Measurements from ENCODE around the gene ADAMTSL4. TPM values are rescaled to one million over a fixed set of nuclear protein-coding genes. Genes with fewer than 3 reads are reported as not detected.
"Not testable (repeated sequence)": the region's sequence is repeated elsewhere in the genome, so short reads cannot be mapped to it uniquely, and the experiment has no call there.

The ADAMTSL4 gene
- total RNA-seq, 2 experiments from 2014 or later = 0.11 to 0.30 TPM

DNA sequence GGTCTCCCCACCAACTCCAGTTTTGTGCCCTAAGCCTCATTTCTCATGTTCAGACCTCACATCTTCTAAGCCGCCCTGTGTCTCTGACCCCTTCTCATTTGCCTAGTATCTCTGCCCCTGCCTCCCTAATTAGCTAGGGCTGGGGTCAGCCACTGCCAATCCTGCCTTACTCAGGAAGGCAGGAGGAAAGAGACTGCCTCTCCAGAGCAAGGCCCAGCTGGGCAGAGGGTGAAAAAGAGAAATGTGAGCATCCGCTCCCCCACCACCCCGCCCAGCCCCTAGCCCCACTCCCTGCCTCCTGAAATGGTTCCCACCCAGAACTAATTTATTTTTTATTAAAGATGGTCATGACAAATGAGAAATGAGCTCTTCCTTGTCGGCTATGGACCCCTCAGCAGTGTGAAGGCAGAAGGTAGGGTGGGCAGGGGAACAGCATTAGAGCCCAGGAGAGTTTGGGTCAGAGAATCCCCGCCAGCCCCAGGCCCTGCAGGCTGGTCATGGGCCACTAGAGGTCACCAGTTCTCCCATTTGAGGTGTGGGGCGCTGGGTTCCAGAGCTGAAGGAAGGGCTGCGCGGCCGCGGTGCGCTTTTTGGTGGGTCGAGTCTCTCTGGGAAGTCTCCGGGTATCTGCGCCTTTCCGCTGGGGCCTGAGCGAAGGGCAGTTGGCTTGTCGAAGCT lies 11.5 kb downstream of the ADAMTSL4 start:
- Mint-ChIP-seq H3K27me3 (no peaks in the 10 kb centered on the region), H3K9me3 (no peaks in the 10 kb centered on the region), H3K4me3 (peak overlapping the region; percentile 97), H3K27ac (peak overlapping the region; percentile 100), H3K36me3 (peaks cover 3% of the 10 kb centered on the region), H3K4me1 (peaks cover 37% of the 10 kb centered on the region)
- ATAC-seq (ENCODE audit: low read depth) (peak; percentile 35), DNase-seq (peak; percentile 85)
- POLR2A ChIA-PET = interaction anchor here (0.5 to 13.9 kb wide), 20 partner anchors 8 to 674 kb away, joined by 3 to 1003 read pairs (median 6); partner anchors contain the start of genes CTSS, ENSA, FALEC and MCL1

DNA sequence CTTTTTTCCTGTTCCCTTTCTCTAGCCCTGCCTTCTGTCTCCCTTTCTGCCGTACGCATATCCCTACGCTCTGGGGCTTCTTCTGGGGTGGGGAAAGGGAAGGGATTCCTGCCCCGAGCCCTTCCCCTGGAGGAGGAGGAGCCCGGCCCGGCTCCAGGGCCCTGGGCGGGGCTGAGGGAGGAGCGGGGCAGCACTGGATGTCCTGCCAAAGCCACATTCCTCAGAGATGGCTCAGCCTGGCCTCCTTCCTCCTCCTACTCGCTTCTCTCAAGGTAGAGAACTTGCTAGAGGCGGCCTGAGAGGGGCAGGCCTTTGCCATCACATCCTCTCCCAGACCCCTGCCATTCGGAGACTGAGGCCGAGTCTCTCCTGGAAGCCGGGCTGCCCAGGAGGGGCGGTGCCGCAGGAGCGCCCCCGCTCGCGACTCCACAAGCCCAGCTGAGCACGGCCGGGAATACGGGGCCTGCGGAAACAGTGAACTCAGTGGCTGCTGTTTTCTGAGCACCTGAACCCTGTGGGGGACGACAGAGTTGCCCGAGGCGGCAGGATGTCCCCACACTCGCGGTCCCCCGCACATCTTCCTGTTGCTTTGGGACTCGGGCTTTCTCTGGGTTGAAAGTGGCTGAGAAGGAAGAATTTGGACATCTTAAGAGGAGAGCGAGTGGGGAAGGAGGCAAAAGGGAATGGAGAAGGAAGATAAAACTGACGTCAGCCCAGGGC lies 12.2 kb downstream of the ADAMTSL4 start:
- H3K9me3 Mint-ChIP-seq = no peaks in the 10 kb centered on the region
- H3K27me3 Mint-ChIP-seq = no peaks in the 10 kb centered on the region
- H3K4me3 Mint-ChIP-seq = peak overlapping the region; percentile 97
- POLR2A ChIA-PET = interaction anchor here (0.6 to 13.9 kb wide), 24 partner anchors 10 to 675 kb away, joined by 3 to 1003 read pairs (median 5); partner anchors contain the start of genes APH1A, C1orf56, CTSS and ENSA
- ATAC-seq (ENCODE audit: low read depth) = peak; percentile 31
- H3K36me3 Mint-ChIP-seq = peaks cover 3% of the 10 kb centered on the region
- peak overlapping the region; percentile 100 for H3K27ac Mint-ChIP-seq
- H3K4me1 Mint-ChIP-seq = peaks cover 39% of the 10 kb centered on the region
- DNase-seq = peak; percentile 79

DNA sequence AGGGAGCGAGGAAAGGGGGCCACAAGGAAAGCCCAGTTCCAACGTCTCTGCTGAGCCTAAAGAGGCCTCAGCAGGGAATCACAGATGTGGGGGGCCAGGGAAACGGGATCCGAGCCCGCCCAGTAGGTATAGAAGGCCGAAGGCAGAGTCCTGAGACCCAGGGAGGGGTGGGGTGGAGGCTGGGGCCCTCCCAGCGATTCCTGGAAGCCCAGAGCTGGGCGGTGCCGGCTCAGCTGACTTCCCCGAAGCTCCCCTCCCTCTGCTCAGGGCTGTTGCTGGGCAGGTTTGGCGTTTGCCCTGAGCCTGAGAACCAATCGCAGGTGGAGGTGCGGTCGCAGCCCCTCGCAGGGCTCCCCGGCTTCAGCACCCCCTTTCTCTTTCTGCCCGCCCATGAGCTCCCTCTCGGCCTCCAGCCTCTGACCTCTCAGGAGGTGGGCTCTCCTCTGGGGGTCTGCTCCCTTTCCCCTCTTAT lies 12.8 kb downstream of the ADAMTSL4 start:
- Mint-ChIP-seq H3K4me1 (peaks cover 43% of the 10 kb centered on the region), H3K9me3 (no peaks in the 10 kb centered on the region), H3K4me3 (peak overlapping the region; percentile 97), H3K27ac (peak overlapping the region; percentile 100), H3K27me3 (no peaks in the 10 kb centered on the region), H3K36me3 (peaks cover 3% of the 10 kb centered on the region)
- peak; percentile 87 for DNase-seq
- POLR2A ChIA-PET = interaction anchor here (0.8 to 13.9 kb wide), 17 partner anchors 10 to 675 kb away, joined by 3 to 1003 read pairs (median 7); partner anchors contain the start of genes APH1A, C1orf56, CTSS and ENSA
- ATAC-seq (ENCODE audit: low read depth) = peak; percentile 61

DNA sequence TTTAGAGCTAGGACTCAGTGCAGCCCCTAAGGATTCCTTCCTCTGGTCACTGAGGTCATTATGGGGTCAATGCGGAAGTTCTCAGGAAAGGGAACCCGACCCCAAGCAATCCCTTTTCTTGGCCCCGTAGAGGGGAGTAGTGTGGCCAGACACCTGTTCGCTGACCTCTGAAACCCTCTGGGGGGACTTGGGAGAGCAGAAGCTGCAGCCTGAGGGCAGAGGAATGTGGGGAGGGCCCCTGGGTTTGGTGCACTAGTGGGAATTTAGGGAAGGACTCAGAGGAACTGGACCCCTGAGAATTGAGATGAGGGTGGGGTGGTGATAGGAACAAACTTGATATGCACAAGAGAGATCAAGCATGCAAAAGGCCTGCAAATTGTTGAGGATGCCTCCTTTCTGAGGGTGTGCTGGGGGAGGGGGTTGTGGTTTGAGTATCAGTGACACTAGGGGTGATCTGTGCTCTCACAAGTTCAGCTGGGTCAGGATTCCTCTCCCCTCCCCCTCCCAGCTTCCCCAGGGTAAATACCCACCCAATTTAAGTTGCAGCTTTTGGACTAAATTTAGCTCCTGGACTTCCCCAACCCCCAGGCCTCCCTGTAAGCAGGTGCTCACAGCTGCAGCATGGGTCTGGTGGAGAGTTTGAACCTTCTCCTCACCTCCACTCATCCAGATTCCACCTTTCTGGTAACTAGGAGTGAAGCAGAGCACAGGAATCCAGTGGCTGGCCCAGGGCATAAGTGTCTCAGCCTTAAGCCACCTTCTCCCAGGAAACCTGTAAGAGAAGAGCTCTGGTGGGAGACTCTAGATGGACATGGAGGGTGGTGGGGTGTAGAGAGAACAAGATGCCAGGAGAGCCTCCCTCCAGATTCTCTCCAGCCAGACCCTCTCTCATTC lies 13.5 kb downstream of the ADAMTSL4 start:
- peaks cover 49% of the 10 kb centered on the region for H3K4me1 Mint-ChIP-seq
- ATAC-seq (ENCODE audit: low read depth) (peak; percentile 7), DNase-seq (peak; percentile 64)
- POLR2A ChIA-PET = interaction anchor here (0.8 to 13.9 kb wide), 20 partner anchors 11 to 676 kb away, joined by 3 to 1003 read pairs (median 5); partner anchors contain the start of genes APH1A, C1orf56, CTSK and ENSA
- H3K4me3 Mint-ChIP-seq = peak overlapping the region; percentile 97
- H3K9me3 Mint-ChIP-seq = no peaks in the 10 kb centered on the region
- H3K36me3 Mint-ChIP-seq = peaks cover 3% of the 10 kb centered on the region
- no peaks in the 10 kb centered on the region for H3K27me3 Mint-ChIP-seq
- H3K27ac Mint-ChIP-seq = peak overlapping the region; percentile 100

DNA sequence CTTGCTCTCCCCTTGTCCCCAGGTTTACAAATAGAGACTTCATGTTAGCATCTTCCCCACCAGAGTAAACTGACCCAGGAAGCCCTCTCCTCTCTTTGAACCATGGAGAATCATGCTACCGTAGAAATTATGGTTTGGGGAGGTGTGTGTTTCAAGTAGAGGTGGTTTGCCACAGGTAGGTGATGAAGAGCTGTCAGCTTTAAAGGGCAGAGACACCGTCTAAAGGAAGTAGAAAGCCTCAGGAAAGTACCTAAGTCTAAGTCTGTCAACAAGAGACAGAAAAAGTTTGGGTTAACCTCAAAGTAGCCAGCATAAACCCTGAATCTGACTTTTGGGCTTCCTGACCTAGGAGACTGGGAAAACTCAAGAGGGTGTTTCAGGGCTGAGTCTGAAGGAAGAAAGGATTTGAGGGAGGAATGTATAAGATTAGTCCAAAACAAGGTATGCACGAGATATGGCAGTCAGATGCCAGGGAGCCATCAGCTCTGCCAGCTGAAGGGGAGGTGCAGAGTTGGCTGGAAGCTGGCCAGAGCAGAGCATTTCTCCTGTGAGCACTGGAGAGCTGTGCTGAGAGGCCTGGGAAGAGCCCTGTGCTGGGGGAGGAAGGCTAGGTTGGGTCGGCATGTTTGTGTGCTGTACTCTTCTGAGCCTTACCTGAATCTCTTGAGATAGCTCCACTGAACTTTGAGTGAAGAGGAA lies 14.3 kb downstream of the ADAMTSL4 start:
- ATAC-seq (ENCODE audit: low read depth) (peak; percentile 23), DNase-seq (no peak)
- peak overlapping the region; percentile 97 for H3K4me3 Mint-ChIP-seq
- no peaks in the 10 kb centered on the region for H3K27me3 Mint-ChIP-seq
- H3K36me3 Mint-ChIP-seq = peaks cover 3% of the 10 kb centered on the region
- peak overlapping the region; percentile 100 for H3K27ac Mint-ChIP-seq
- POLR2A ChIA-PET = interaction anchor here (0.5 to 13.9 kb wide), 16 partner anchors 12 to 677 kb away, joined by 3 to 1003 read pairs (median 5); partner anchors contain the start of genes CTSK, ENSA, FALEC and MCL1
- no peaks in the 10 kb centered on the region for H3K9me3 Mint-ChIP-seq
- H3K4me1 Mint-ChIP-seq = peaks cover 57% of the 10 kb centered on the region

DNA sequence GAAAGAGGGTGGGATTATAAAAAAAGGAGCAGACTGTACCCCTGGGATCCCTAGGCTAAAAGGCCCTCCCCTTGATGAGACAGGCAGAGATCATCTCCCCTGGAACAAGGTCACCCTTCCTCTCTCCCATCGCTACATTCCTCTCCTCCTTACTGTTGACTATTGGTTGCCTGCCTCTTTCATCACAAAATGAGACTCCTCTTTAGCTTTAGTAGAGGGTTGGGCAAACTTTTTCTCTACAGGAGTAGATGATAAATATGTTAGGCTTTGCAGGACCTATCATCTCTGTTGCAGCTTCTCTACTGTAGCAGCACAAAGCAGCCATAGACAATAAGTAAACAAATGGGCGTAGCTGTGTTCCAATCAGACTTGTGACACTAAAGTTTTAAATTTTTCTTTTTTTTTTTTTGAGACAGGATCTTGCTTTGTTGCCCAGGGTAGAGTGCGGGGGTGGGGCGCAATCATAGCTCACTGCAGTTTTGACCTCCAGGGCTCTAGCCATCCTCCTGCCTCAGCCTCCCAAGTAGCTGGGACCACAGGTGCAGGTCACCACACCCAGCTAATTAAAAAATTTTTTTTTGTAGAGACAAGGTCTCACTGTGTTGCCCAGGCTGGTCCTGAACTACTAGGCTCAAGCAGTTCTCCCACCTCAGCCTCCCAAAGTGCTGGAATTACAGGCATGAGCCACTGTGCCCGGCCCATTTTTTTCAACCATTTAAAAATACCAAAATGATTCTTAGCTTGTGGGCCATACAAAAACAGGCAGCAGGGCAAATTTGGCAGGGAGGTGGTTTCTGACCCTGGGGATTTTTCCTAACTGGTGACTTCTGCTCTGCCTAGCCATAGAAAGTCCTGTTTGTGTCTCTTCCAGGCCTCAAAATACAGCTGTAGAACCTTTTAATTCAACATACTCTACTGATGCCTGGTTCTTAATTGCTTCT lies 15.1 kb downstream of the ADAMTSL4 start:
- H3K4me3 Mint-ChIP-seq = peak overlapping the region; percentile 97
- H3K27me3 Mint-ChIP-seq = no peaks in the 10 kb centered on the region
- POLR2A ChIA-PET = interaction anchor here (0.7 to 13.9 kb wide), 12 partner anchors 11 to 410 kb away, joined by 3 to 1003 read pairs (median 5); partner anchors contain the start of genes CTSK, ENSA, MCL1 and RPRD2
- no peaks in the 10 kb centered on the region for H3K9me3 Mint-ChIP-seq
- ATAC-seq (ENCODE audit: low read depth) (no peak), DNase-seq (no peak)
- peaks cover 63% of the 10 kb centered on the region for H3K4me1 Mint-ChIP-seq
- H3K27ac Mint-ChIP-seq = peak overlapping the region; percentile 100
- H3K36me3 Mint-ChIP-seq = peaks cover 5% of the 10 kb centered on the region

DNA sequence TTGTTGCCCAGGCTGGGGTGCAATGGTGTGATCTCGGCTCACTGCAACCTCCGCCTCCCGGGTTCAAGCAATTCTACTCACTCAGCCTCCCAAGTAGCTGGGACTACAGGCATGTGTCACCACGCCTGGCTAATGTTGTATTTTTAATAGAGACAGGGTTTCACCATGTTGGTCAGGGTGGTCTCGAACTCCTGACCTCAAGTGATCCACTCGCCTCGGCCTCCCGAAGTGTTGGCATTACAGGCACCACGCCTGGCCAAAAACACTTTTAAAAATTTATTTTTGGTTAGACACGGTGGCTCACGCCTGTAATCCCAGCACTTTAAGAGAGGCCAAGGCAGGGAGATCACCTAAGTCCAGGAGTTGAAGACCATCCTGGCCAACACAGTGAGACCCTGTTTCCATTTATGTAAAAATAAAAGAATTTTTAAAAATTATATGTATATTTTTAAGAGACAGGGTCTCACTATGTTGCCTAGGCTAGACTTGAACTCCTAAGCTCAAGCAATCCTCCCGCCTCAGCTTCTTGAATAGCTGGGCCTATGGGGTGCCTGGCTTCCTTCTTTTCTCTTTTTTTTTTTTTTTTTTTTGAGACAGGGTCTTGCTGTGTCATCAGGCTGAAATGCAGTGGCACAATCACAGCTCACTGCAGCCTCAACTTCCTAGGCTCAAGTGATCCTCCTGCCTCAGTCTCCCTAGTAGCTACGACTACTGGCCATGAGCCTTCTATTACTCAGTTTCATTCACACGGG lies 16.2 kb downstream of the ADAMTSL4 start:
- DNase-seq; H3K27me3 Mint-ChIP-seq; ATAC-seq (ENCODE audit: low read depth); H3K4me3 Mint-ChIP-seq; H3K9me3 Mint-ChIP-seq: not testable (repeated sequence)
- H3K36me3 Mint-ChIP-seq = peaks cover 12% of the 10 kb centered on the region
- H3K4me1 Mint-ChIP-seq = peaks cover 68% of the 10 kb centered on the region
- POLR2A ChIA-PET = interaction anchor here (0.6 to 13.9 kb wide), 5 partner anchors 10 to 63 kb away, joined by 3 to 1003 read pairs (median 5); partner anchors contain the start of genes ENSA and MCL1
- peak overlapping the region; percentile 100 for H3K27ac Mint-ChIP-seq

DNA sequence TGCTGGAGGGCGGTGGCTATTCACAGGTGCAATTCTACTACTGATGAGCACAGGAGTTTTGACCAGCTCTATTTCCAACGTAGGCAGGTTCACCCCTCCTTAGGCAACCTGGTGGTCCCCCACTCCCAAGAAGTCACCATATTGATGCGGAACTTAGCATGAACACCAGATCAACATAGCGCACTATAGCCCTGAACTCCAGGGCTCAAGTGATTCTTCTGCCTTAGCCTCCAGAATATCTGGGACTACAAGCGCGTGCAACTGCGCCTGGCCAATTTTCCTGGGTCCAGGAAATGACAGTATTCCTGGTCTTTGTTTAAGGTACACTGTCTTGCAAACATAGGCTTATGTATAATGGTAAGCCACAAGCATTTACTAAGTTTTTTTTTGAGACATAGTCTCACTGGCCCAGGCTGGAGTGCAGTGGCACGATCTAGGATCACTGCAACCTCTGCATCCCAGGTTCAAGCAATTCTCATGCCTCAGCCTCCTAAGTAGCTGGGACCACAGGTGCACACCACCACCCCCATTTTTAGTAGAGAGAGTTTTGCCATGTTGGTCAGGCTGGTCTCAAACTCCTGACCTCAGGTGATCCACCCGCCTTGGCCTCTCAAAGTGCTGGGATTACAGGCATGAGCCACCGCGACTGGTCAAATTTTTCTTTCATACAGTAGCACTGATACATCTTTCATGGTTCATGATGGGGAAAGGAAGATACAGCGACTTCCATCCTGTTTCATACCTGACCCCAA lies 17.6 kb downstream of the ADAMTSL4 start:
- Mint-ChIP-seq H3K36me3 (peaks cover 19% of the 10 kb centered on the region), H3K9me3 (no peaks in the 10 kb centered on the region)
- POLR2A ChIA-PET = interaction anchor here (1.0 to 13.9 kb wide), 8 partner anchors 9 to 680 kb away, joined by 4 to 1003 read pairs (median 11); partner anchors contain the start of genes ENSA and MCL1

DNA sequence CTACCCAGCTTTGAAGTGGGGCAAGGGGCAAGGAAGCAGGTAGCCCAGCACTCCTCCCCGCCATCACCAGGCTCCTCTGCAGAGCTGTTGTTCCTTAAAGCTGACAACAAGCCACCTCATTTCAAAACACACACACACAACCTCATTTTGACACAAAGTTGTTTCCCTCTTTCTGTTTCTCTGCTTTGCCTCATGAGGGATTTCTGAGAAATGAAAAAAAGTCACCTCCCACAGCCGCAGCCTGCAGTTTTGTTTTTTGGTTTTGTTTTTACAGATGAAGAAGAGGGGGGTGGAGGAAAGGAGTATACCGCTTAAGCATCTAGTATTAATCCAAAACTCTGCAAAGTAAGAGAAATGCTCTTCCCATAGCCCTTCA lies 18.1 kb downstream of the ADAMTSL4 start:
- ATAC-seq (ENCODE audit: low read depth) = peak; percentile 49
- DNase-seq = peak; percentile 63
- Mint-ChIP-seq H3K36me3 (peaks cover 21% of the 10 kb centered on the region), H3K27ac (peak overlapping the region; percentile 96), H3K27me3 (no peaks in the 10 kb centered on the region), H3K9me3 (no peaks in the 10 kb centered on the region), H3K4me3 (peak overlapping the region; percentile 81), H3K4me1 (peaks cover 73% of the 10 kb centered on the region)
- POLR2A ChIA-PET = interaction anchor here (1.0 to 13.9 kb wide), 12 partner anchors 8 to 680 kb away, joined by 3 to 1003 read pairs (median 6); partner anchors contain the start of genes ENSA, MCL1 and MINDY1

More for the DNA sequence above, 17.6 kb downstream of the ADAMTSL4 start:
- Mint-ChIP-seq H3K4me1 (peaks cover 72% of the 10 kb centered on the region), H3K4me3 (peak overlapping the region; percentile 81), H3K27me3 (no peaks in the 10 kb centered on the region), H3K27ac (peak overlapping the region; percentile 96)
- DNase-seq (no peak), ATAC-seq (ENCODE audit: low read depth) (no peak)
